GM19328 (cell line): ENCODE measurements around the gene PTPRR.

Experiments
- ATAC-seq: cut with Tn5 transposase; IDR thresholded peaks from one replicate; pipeline ENCODE4 v1.9.1; 2021; ENCODE audit warnings: mild to moderate bottlenecking, moderate library complexity; ENCODE audit not compliant: unreplicated experiment

The PTPRR gene

DNA sequence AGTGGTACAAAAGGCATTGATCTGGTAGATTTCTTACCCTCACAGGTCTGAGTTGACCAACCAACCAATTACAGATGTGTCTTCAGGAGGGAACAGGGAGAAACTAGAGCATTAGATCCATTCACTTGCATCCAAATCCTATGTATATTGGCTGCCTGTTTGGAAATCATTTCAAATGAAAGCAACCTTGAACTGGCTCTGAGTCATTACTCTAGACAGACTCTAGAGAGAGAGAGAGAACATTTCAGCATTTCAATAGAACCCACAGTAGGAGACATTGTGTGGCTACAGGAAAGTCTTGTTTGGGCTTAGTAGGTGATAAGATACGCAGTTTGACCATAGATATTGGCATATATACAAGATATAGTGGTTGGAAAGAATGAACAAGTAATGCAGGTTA, 114.5 kb downstream of the PTPRR start:
- no peak for ATAC-seq

DNA sequence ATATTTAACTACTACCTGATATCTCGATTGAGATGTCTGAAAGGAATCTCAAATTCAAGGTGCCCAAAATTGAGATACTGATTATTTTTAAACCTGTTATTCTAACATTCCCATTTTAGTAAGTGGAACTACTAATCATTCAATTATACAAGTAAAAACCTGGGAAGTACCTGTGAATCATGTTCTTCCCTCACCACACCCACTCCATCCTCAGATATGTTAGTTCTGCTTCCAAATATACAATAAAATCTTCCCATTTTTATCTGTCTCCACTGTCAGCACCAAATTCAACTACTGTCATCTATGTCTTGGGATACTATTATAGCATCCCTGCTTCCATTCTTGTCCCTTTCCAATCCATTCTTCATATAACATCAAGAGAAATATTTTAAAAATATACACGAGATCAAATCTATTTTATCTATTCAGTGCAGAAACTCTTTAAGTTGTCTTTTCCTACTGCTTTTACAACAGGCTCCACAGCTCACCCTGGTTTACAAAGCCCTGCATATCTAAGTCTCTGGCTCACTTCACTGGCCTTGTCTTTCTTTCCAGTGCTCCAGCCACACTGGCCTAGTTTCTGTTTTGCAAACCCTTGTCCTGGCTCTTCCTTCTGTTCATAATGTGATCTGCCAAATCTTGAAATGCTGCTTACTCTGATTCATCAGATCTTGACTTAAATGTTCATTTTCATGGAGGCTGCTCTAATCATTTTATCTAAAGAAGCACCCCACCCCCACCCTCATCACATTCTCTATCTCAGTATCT, 122.3 kb downstream of the PTPRR start:
- ATAC-seq = no peak

GRCh38 chr12:70796989-70797388, 123.5 kb downstream of the PTPRR start:
- ATAC-seq = no peak

DNA sequence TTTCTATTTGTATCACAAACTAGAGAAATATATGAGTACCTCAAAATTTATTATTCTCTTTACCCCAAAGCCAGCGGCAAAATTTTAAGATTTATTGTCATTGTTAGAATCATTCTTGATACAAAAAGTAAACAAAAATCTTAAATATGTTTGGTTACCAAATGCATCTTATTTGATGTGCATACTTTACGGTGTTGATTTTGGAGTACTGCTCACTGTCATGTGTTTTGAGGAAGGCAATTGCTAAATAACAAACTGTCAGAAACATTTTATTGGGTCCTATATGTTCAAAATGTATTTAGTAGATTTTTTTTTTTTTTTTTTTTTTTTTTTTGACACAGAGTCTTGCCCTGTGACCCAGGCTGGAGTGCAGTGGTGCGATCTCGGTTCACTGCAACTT, 124.9 kb downstream of the PTPRR start:
- no peak for ATAC-seq

DNA sequence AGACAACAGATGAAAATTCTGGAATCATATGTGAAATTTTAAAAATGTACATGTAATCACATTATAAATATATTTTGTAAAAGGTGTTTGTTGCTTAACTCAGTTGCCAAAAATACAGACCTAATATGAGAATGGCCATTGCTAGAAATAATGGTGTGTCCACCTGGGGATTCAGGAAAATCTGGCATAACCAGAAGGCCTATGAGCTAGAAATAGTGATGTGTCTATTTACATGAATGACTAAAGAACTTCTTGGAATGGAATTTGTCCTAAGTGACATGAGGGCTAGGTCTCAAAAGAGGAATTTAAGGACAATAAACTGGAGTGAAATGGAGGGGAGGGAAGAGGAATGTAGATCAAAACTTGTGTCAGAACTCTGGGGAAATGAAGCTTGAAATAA, 126.4 kb downstream of the PTPRR start:
- ATAC-seq = no peak

GRCh38 chr12:70788774-70789173, 131.8 kb downstream of the PTPRR start:
- ATAC-seq = no peak

GRCh38 chr12:70787612-70788011, 132.9 kb downstream of the PTPRR start:
- no peak for ATAC-seq

DNA sequence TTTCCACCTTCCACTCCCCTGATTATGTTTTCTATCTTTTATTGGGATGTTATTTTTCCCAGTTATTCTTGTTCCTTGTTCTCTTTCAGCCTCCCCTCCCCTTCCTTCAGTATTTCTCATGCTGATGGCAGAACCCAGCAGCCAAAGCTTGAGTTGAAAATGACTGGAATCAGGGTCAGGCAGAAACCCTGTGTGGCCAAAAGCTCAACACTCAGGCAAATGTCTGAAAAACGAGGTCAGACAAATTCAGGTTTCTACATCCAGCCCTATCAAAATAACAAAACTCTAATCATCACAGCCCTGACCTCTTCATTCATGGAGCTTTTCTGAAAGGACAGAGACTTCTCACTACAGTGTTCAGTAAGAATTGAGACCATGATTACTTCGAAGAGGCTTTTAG, 134.6 kb downstream of the PTPRR start:
- ATAC-seq = no peak

DNA sequence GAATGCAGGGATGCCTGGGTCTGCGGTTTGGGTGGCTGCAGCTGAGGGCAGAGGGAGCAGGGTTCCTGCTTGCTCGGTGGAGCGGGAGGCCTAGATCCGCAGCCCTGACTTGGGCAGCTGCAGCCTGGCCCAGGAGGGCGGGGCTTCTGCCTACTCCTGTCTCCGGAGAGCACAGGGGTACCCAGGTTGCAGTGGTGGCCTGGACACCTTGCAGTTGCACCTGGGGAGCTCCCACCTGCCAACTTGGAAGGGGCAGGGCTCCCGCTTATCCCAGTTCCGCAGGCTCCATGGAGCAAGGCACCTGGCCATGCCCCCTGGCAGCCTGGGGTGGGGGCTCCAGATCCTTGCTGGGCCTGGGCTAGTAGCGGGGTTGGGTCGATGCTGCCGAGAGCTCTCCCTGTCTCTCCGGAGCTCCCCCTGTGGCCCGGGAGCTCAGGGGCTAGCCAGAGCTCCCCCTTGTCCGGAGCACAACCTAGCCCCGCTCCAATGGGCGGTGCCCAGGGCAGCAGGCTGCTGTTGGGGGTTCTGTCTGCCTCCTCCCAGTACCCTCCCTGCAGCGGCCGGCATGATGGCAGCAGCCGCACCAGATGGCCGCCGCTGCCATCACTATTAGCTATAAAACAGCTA, 136.4 kb downstream of the PTPRR start:
- ATAC-seq = no peak

GRCh38 chr12:70783455-70783854, 137.1 kb downstream of the PTPRR start:
- no peak for ATAC-seq

DNA sequence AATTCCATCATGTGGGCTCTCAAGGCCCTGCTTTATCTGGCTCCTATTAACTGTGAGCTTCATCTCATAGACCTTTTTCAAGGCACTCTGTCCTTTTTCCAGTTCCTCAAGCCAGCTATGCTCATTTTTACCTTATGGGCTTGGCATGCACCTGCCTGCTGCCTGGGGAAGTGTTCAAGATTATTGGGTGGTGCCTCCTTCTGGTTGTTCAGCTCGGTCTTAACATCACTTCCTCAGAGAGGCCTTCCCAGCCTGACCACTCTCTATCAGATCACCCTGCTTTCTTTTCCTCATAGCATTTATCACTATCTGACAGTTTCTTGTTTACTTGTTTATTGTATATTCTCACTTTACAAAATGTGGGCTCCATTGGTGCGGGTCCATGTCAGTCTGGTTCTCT, 141.3 kb downstream of the PTPRR start:
- ATAC-seq = no peak

DNA sequence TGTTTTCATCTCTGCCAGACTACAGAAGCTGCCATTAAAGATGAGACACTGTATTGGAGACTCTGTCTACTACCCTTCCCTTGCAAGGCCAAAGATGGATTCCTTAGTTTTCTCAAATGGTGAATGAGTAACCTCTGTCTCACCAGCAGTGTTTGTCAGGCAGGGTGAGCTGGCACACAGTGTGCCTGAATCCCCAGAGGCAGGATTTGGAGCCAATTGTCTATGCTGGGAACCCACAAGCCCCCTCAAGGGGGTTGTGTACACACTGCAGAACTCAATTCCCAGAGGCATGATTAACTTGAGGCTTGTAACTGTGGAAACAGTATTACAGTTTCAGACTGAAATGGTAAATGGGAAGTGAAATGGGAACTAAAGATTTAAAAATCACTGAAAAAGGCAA, 146.5 kb downstream of the PTPRR start:
- no peak for ATAC-seq

DNA sequence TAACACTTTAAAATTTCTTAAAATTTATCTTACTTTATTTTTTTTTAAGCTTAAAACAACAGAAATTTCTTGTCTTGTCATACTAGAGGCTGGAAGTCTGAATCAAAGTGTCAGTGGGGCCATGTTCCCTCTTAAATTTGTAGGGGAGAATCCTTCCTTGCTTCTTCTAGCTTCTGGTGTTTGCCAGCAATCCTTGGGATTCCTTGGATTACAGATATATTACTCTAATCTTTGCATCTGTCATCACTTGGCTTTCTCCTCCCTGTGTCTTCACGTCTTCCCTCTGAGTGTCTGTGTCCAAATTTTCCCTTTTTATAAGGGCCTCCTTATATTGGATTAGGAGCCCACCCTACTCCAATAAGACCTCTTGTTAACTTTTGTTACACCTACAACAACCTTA, 147.7 kb downstream of the PTPRR start:
- ATAC-seq = no peak

GRCh38 chr12:70771581-70771980, 149.0 kb downstream of the PTPRR start:
- no peak for ATAC-seq

- ATAC-seq = no peak
Observed at GRCh38 chr12:70763666-70764065, 156.9 kb downstream of the PTPRR start.

DNA sequence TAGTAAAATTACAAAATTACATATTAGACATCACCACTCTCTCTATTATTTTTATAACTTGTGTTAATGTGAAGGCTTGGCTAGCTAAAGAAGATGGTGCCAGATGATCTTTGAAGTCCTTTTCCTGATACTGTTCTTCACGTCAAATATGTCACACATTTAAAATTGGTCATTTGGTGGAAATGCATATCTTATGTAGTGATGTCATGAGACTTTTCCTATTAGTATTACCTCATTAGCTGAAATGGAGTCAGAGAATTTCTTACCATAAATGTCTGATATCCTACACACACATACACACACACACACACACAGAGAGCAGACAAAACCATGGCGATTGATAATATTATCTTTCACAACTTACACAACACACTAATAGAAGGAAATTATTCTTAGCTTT, 158.5 kb downstream of the PTPRR start:
- no peak for ATAC-seq

GRCh38 chr12:70759161-70759918, 161.2 kb downstream of the PTPRR start:
- no peak for ATAC-seq

- ATAC-seq = no peak
Observed at GRCh38 chr12:70758494-70758845, 162.1 kb downstream of the PTPRR start.

DNA sequence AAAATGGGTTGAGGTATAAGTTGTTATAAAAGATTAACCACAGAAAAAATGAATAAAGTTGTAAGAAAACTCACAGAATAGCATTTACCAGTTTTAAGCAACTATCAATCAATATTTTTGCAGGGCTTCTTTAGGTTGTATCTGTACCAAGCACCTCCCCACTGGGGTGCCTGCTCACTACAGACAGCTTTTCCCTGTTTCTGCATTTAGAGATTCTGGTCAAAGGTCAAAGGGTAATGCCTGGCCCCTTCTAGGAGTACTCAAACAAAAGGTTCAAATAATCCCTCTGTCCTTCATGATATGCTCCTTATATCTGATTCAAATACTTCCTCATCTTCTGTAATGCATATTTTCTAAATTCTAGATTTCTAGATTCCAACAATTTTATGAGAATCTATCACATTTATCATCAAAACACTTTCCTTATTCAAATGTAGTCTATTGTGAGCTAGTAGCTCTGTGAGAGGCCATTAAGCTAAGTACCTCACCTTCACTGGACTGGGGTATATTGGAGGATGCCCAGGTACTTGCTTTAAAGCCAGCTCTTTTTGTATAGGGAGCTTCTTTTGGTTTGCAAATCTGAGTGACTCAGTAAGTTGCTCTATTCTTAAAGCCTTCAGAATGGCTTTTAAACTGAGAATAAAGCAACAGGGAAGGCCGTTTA, 162.6 kb downstream of the PTPRR start:
- no peak for ATAC-seq

DNA sequence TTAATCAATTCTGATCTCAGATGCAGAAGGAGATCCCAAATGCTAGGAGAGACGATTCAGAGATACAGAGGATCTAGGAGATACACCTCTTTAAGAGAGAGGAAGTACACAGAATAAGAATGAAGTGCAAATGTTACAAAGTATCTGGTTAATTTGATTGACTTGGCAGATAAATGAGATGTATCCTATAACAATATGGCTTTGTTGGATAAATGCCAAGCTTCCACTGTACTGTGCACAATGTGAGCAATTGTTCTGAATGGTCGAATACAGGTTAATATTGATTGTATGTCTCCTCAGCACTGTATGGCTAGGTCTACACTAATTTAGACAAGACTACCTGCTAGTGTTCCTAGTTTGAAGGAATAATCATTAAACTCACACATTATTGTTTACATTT, 163.7 kb downstream of the PTPRR start:
- ATAC-seq = no peak

DNA sequence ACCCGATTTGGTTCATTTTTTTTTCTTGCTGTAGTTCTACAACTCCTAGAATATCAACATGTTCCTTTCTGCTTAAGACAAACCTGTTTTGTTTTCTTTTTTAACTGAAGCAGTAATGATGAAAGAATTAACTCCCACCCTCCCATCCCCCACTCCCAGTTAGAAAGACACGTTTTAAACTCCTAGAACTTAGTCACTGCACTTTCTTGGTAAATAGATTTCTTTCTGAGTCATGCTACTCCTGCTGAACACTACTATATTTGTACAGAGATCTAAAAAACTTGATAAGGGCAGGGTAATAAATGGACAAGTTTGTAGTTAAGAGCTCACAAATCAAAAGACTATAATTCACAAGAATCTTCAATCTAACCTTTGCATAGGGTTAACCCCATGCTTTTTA, 164.4 kb downstream of the PTPRR start:
- ATAC-seq = no peak

GRCh38 chr12:70754330-70754741, 166.2 kb downstream of the PTPRR start:
- ATAC-seq = no peak
